ENCODE measurements around the gene FADS6. TPM values are rescaled to one million over a fixed set of nuclear protein-coding genes. Genes with fewer than 3 reads are reported as not detected.

The FADS6 gene
- total and polyA plus RNA-seq, 12 donors: not detected

DNA sequence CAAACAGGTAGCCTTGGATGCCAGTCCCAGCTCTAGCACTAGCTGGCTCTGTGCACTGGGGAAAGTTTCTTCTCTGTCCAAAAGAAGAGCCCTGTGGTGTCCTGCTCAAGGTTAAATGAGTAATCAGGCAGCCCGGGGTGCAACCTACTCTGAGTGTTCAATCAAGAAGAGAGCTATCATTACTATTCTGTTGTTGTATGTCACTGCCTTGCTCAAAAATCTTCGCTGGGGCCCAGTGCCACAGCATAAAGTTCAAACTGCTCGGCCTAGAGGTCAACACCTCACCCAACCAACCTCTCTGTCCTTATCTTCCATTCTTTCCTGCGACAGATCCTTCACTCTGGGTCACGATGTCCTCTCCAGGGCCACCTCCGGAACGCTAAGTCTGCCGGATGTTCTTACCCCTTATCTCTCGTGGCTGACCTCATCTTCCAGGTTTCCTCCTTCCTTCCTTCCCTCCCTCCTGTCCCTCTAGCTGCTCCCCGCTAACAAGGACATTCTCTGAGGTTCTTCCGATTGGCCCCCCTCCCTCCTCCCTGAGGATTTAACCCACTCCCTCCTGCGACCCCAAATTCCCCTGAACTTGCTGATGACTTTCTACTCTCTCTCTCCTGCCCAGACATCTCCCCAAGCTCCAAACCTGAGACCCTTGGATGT, 25.1 kb downstream of the FADS6 start:
- Histone ChIP-seq H3K27ac (no peak overlapping the region), H3K9me3 (no peaks in the 10 kb centered on the region), H3K36me3 (peaks cover 0 to 5% (median 0%) of the 10 kb centered on the region in 9 donors), H3K4me1 (peaks cover 4 to 20% (median 13%) of the 10 kb centered on the region in 9 donors), H3K4me3 (no peak overlapping the region), H3K27me3 (no peaks in the 10 kb centered on the region)
- no peak for ATAC-seq
- TF ChIP-seq, protein P1, sequence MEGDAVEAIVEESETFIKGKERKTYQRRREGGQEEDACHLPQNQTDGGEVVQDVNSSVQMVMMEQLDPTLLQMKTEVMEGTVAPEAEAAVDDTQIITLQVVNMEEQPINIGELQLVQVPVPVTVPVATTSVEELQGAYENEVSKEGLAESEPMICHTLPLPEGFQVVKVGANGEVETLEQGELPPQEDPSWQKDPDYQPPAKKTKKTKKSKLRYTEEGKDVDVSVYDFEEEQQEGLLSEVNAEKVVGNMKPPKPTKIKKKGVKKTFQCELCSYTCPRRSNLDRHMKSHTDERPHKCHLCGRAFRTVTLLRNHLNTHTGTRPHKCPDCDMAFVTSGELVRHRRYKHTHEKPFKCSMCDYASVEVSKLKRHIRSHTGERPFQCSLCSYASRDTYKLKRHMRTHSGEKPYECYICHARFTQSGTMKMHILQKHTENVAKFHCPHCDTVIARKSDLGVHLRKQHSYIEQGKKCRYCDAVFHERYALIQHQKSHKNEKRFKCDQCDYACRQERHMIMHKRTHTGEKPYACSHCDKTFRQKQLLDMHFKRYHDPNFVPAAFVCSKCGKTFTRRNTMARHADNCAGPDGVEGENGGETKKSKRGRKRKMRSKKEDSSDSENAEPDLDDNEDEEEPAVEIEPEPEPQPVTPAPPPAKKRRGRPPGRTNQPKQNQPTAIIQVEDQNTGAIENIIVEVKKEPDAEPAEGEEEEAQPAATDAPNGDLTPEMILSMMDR (IDR thresholded peaks at IDR 0.05): no peak
- intact Hi-C loops (cut with DNase I): loop anchor here in 6 of 10 donors (10.0 kb wide), 2 partner anchors 124 to 214 kb away; partner anchors contain the start of gene NHERF1 (in 1 of the 6)
- no peak for DNase-seq
- WGBS, 2 donors: 46 to 51% methylated on average over 12 of the region's 12 CpGs

DNA sequence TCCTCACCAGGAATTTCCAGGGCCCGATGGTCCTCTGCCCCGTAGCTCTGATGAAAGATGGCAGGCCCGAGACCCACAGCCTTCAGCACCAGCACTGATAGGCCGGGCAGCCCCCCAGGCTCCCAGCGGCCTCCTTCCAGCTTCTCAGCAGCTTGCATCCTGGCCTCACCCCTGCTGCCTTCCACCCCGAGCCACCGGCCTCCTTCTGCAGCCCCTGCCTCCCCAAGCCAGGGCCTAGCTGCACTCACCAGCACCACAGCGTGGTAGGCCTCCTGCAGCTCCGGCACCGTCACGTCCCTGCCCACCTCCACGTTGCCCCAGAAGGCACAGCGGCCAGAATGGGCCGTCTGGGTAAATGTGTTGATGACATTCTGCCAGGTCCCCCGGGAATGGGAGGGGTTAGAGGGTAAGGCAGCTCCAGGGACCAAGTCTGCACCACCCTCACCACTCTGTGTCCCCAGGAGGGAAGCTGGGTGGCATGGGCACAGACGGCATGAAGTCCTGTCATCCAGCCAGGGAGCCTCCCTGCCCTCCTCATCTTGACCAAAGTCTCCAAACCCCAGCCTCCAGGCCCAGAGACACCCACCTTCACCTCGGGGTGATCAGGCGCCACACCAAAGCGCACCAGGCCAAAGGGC, 27.1 kb downstream of the FADS6 start:
- no peak overlapping the region for H3K27ac ChIP-seq
- H3K4me3 ChIP-seq: no peak overlapping the region
- intact Hi-C loops (cut with DNase I): loop anchor here in 6 of 10 donors (10.0 kb wide), 2 partner anchors 122 to 212 kb away; partner anchors contain the start of gene NHERF1 (in 1 of the 6)
- DNase-seq: no peak
- no peaks in the 10 kb centered on the region for H3K9me3 ChIP-seq
- TF ChIP-seq, protein P1 (IDR thresholded peaks at IDR 0.05): no peak
- 79 to 80% methylated on average over 19 of the region's 19 CpGs for WGBS, 2 donors
- H3K4me1 ChIP-seq: peaks cover 6 to 20% (median 10%) of the 10 kb centered on the region in 9 donors
- H3K36me3 ChIP-seq: peaks cover 0 to 5% (median 0%) of the 10 kb centered on the region in 9 donors
- peaks cover 0 to 14% (median 10%) of the 10 kb centered on the region in 7 donors for H3K27me3 ChIP-seq
- ATAC-seq: no peak

DNA sequence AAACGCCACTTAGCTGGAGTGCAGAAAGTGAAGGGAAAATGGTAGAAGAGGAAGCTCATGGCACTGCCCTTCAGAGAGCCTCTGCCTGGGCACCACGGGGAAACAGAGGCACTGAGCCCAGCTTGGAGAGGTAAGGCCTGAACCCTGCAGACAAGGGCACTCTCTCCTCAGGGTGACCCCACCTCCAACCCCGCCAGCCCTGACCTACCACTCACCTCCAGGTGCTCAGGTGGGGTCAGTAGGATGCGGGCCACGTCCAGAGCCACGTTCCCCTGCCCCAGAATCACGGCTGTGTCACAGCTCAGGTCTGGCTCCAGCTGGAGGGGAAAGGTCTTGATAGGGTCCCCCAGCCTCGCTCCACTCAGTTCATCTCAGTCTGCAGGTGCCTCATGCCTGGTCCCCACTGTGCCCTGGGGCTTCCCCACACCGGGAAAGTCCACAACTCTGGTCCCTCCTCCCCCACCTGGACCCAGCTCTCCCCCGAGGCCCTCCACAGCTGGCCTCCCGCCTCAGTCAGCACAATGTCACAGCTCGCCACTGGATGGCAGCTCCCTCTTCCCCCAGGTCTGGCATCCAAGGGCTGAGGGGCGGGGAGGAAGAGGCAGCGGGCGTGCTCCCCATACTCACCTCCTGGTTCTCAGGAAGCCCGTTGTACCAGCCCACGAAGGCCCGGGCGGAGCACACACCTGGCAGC, 27.8 kb downstream of the FADS6 start:
- peaks cover 7 to 26% (median 16%) of the 10 kb centered on the region in 9 donors for H3K4me1 ChIP-seq
- no peak overlapping the region for H3K4me3 ChIP-seq
- 81 to 85% methylated on average over 19 of the region's 19 CpGs for WGBS, 2 donors
- H3K36me3 ChIP-seq: peaks cover 0 to 5% (median 0%) of the 10 kb centered on the region in 9 donors
- no peak for DNase-seq
- peaks cover 6 to 20% (median 16%) of the 10 kb centered on the region in 7 donors for H3K27me3 ChIP-seq
- TF ChIP-seq, protein P1 (IDR thresholded peaks at IDR 0.05): no peak
- no peak overlapping the region for H3K27ac ChIP-seq
- intact Hi-C loops (cut with DNase I): loop anchor here in 8 of 10 donors (1.0 to 10.0 kb wide), 7 partner anchors 73 to 211 kb away; partner anchors contain the start of gene NHERF1 (in 1 of the 8)
- H3K9me3 ChIP-seq: no peaks in the 10 kb centered on the region
- ATAC-seq: no peak

DNA sequence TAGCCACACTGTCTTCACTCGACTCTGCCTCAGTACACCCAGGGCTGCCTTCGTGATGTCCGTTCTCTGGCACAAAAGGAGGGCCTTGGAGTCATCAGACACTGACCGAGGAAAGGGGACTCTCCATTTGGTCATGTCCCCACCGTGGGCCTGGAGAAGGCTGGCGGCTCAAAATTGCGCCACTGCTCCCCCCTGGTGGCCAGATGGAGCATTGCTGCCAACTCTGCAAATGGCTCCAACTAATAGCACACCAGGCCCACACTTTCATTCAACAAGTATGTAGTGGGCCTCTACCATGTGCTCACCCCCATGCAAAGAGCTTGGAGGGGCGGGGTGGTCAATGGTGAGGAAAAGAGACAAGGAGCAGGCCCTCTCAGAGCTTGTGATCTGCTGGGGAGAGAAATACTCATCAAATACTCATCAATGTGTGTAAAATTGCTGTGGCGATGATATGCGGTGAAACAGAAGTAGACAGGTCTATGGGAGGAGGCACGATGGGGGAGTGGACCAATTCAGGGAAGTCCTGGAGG, 28.5 kb downstream of the FADS6 start:
- WGBS, 2 donors: 24 to 25% methylated on average over 11 of the region's 11 CpGs
- no peaks in the 10 kb centered on the region for H3K9me3 ChIP-seq
- H3K36me3 ChIP-seq: peaks cover 0 to 5% (median 0%) of the 10 kb centered on the region in 9 donors

More for the DNA sequence above, 28.5 kb downstream of the FADS6 start:
- Histone ChIP-seq H3K27me3 (peaks cover 13 to 28% (median 23%) of the 10 kb centered on the region in 7 donors), H3K4me1 (peaks cover 9 to 33% (median 23%) of the 10 kb centered on the region in 9 donors), H3K27ac (no peak overlapping the region), H3K4me3 (no peak overlapping the region)
- ATAC-seq: peak; percentile 18 to 78 (median 64)
- DNase-seq: peak; percentile 71 to 79
- TF ChIP-seq, protein P1 (IDR thresholded peaks at IDR 0.05): peak; percentile 87 to 98 (median 96)
- intact Hi-C loops (cut with DNase I): loop anchor here (1.0 to 10.0 kb wide), 10 partner anchors 72 to 210 kb away; partner anchors contain the start of gene NHERF1 (in 2 of the 10)

All from heart right ventricle (tissue), 16 donors.